K562 (cell line): ENCODE measurements around the gene SP100. TPM values are rescaled to one million over a fixed set of nuclear protein-coding genes. Genes with fewer than 3 reads are reported as not detected.
"Not testable (repeated sequence)": the region's sequence is repeated elsewhere in the genome, so short reads cannot be mapped to it uniquely, and the experiment has no call there.

Experiments used
- ATAC-seq: fragments of 200-7000 bp; cut with Tn5 transposase; 3 replicates; pipeline ENCODE4 v1.9.1; 2020; ENCODE audit warnings: moderate library complexity
- BruUV-seq: library from RNA; stranded (reverse); fragments of 400-500 nt; replicated peaks from 2 replicates; lab custom pipeline; 2021; lab: Mats Ljungman, UMichigan
- CTCF ChIA-PET: fragments of 300-600 bp; formaldehyde crosslinking; extraction: SDS; loops from one replicate; lab custom pipeline; 2021; ENCODE audit warnings: low intra/inter-chr PET ratio; lab: Yijun Ruan, JAX
- POLR2A ChIA-PET: fragments of 300-600, 350-650 bp; sonication (Branson Sonifier 250); formaldehyde crosslinking; extraction: SDS; loops from one replicate; lab custom pipeline; 2021; ENCODE audit warnings: antibody characterized with exemption, inconsistent platforms; lab: Yijun Ruan, JAX
- DNase-seq, 4 experiments: peaks; one replicate each; pipeline versions ENCODE4 v3.0.0 to v3.0.0-alpha.2; 2011 to 2018; ENCODE audit warnings: low spot score in 3 of 4, mixed read lengths in 3 of 4; ENCODE audit errors: extremely low read depth in 1 of 4
- FAIRE-seq: peaks from 2 replicates; lab custom pipeline; 2011; peaks lifted over from hg19 to GRCh38; lab: Jason Lieb, UNC
- H2AFZ ChIP-seq: 2 replicates; pipeline ENCODE4 v1.6.0; 2011; ENCODE audit warnings: low read depth, low read length, control low read depth, inconsistent platforms
- H3K27ac ChIP-seq: fragments of 200-600 bp; 3 replicates; pipeline ENCODE4 v1.8.0; 2011; ENCODE audit warnings: low read depth, mild to moderate bottlenecking, control low read depth, inconsistent platforms, low read length, moderate library complexity, mixed read lengths; ENCODE audit errors: extremely low read depth
- H3K27me3 ChIP-seq, 2 experiments: fragments of 300-600 bp in 1 of 2; 2 replicates in 1 of 2; 3 replicates in 1 of 2; pipeline versions ENCODE4 v1.6.0 to v1.8.0; 2011; ENCODE audit warnings: inconsistent platforms in 2 of 2, low read length in 2 of 2, mild to moderate bottlenecking in 1 of 2, mixed read lengths in 1 of 2, moderate library complexity in 1 of 2; ENCODE audit not compliant: control insufficient read depth in 2 of 2, insufficient read depth in 2 of 2
- H3K36me3 ChIP-seq: fragments of 300-600 bp; 3 replicates; pipeline ENCODE4 v1.8.0; 2011; ENCODE audit warnings: mild to moderate bottlenecking, low read length, inconsistent platforms; ENCODE audit not compliant: control insufficient read depth, insufficient read depth
- H3K4me1 ChIP-seq, 2 experiments: fragments of 200-600 bp in 1 of 2; replicated peaks in 1 of 2; 2 replicates in 1 of 2; 3 replicates in 1 of 2; pipeline versions ENCODE4 v1.5.1 to v1.8.0; 2011; ENCODE audit warnings: inconsistent platforms in 2 of 2, low read length in 2 of 2, mild to moderate bottlenecking in 1 of 2, mixed read lengths in 1 of 2, moderate library complexity in 1 of 2; ENCODE audit not compliant: control insufficient read depth in 2 of 2, insufficient read depth in 2 of 2
- H3K4me2 ChIP-seq: 2 replicates; pipeline ENCODE4 v1.6.1; 2011; ENCODE audit warnings: low read length, control low read depth, inconsistent platforms, mixed read lengths; ENCODE audit not compliant: insufficient read depth
- H3K4me3 ChIP-seq: fragments of 200-600 bp; sonication (generic), shearing (Covaris generic); 2 replicates; pipeline ENCODE4 v1.5.1; 2016; ENCODE audit warnings: control low read depth, inconsistent platforms
- H3K79me2 ChIP-seq: fragments of 200-600 bp; 3 replicates; pipeline ENCODE4 v1.8.0; 2011; ENCODE audit warnings: low read length, inconsistent platforms; ENCODE audit not compliant: control insufficient read depth, insufficient read depth
- H3K9ac ChIP-seq, 2 experiments: 2 replicates each; pipeline versions ENCODE4 v1.6.0 to v1.6.1; 2011; ENCODE audit warnings: low read depth in 2 of 2, low read length in 2 of 2, control low read depth in 1 of 2, inconsistent platforms in 1 of 2, mild to moderate bottlenecking in 1 of 2, mixed read lengths in 1 of 2; ENCODE audit not compliant: insufficient read depth in 1 of 2
- H3K9me1 ChIP-seq: one replicate; pipeline ENCODE4 v1.6.0; 2011; ENCODE audit warnings: inconsistent platforms, mild to moderate bottlenecking, low read length, moderate library complexity; ENCODE audit not compliant: control insufficient read depth, insufficient read depth
- H3K9me3 ChIP-seq: replicated peaks from 2 replicates; pipeline ENCODE4 v1.5.1; 2011; ENCODE audit warnings: low read depth, low read length, inconsistent platforms; ENCODE audit not compliant: control insufficient read depth, insufficient read depth
- H4K20me1 ChIP-seq: replicated peaks from 2 replicates; pipeline ENCODE4 v1.6.1; 2011; ENCODE audit warnings: low read length, inconsistent platforms, mixed read lengths; ENCODE audit not compliant: control insufficient read depth, insufficient read depth
- DIDO1 ChIP-seq: fragments of 450-650 bp; IDR thresholded peaks from 2 replicates; pipeline ENCODE4 v1.6.1; 2016; ENCODE audit warnings: low read depth, missing biosample characterization, missing genetic modification characterization
- E4F1 ChIP-seq: fragments of 250-450 bp; sonication (Bioruptor Pico); IDR thresholded peaks from 2 replicates; pipeline ENCODE4 v1.5.0; 2021; ENCODE audit warnings: mild to moderate bottlenecking, borderline replicate concordance
- EHMT2 ChIP-seq: fragments of 450-650 bp; IDR thresholded peaks from 2 replicates; pipeline ENCODE4 v1.6.1; 2018; ENCODE audit warnings: antibody characterized with exemption
- ELF1 ChIP-seq: fragments of 200-800 bp; sonication (Bioruptor generic); IDR thresholded peaks from 2 replicates; pipeline ENCODE4 v1.6.1; 2016; ENCODE audit warnings: missing genetic modification characterization, missing compliant biosample characterization
- FOXM1 ChIP-seq, 2 experiments: fragments of 450-650 bp in 1 of 2; sonication (generic) in 1 of 2; formaldehyde crosslinking in 1 of 2; IDR thresholded peaks; 2 replicates each; pipeline versions ENCODE4 v1.6.1 to v1.9.0; 2017 to 2022; ENCODE audit warnings: low read depth in 2 of 2, mild to moderate bottlenecking in 2 of 2, missing genetic modification reagents in 1 of 2, moderate library complexity in 1 of 2
- HDAC3 ChIP-seq: fragments of 450-650 bp; IDR thresholded peaks from 2 replicates; pipeline ENCODE4 v1.6.1; 2018; ENCODE audit warnings: borderline replicate concordance, mild to moderate bottlenecking, moderate library complexity; ENCODE audit not compliant: partially characterized antibody
- JUND ChIP-seq, 2 experiments: IDR thresholded peaks; 2 replicates in 1 of 2; 3 replicates in 1 of 2; pipeline ENCODE4 v1.6.1; 2011; ENCODE audit warnings: borderline replicate concordance in 2 of 2, low read depth in 2 of 2, low read length in 2 of 2, improper control_type of control experiment in 1 of 2, missing biosample characterization in 1 of 2, missing genetic modification characterization in 1 of 2, missing genetic modification reagents in 1 of 2
- LARP7 ChIP-seq: fragments of 450-650 bp; IDR thresholded peaks from 2 replicates; pipeline ENCODE4 v1.6.1; 2016
- MBD2 ChIP-seq: sonication (generic); IDR thresholded peaks from 2 replicates; pipeline ENCODE4 v1.6.1; 2016; ENCODE audit warnings: low read depth, borderline replicate concordance
- MCM5 ChIP-seq: fragments of 450-650 bp; IDR thresholded peaks from 2 replicates; pipeline ENCODE4 v1.6.1; 2016; ENCODE audit warnings: low read depth
- NCOA6 ChIP-seq: fragments of 450-650 bp; IDR thresholded peaks from 2 replicates; pipeline ENCODE4 v1.6.1; 2017; ENCODE audit warnings: mild to moderate bottlenecking
- PHF20 ChIP-seq: fragments of 450-650 bp; IDR thresholded peaks from 2 replicates; pipeline ENCODE4 v1.6.1; 2018; ENCODE audit not compliant: partially characterized antibody
- ZNF217 ChIP-seq: sonication (generic); formaldehyde crosslinking; IDR thresholded peaks from 2 replicates; pipeline ENCODE4 v1.8.0; 2022; ENCODE audit warnings: mild to moderate bottlenecking, missing genetic modification reagents
- WGBS: fragments of 100-300 bp; shearing (Covaris generic); methylation state at CpG from one replicate; pipeline ENCODE4 v1.1.6; 2016; ENCODE audit warnings: low coverage, mixed read lengths; ENCODE audit not compliant: insufficient coverage; ENCODE audit errors: missing lambda C conversion rate; 5-methylcytosine and 5-hydroxymethylcytosine counted together
- in situ Hi-C: fragments of 300-500 bp; cut with MboI; formaldehyde crosslinking; loops from 4 replicates; pipeline ENCODE4 v1.15.0; 2018; ENCODE audit warnings: inconsistent platforms, mixed read lengths
- intact Hi-C: fragments of 100-400 bp; cut with micrococcal nuclease; formaldehyde crosslinking; loops from 2 replicates; pipeline ENCODE4 v1.14.2; 2022
- polyA plus RNA-seq, 8 experiments: library from polyadenylated mRNA; depleted of rRNA in 4 of 8; stranded (reverse) in 5 of 8; unstranded in 3 of 8; fragments of >200 nt; fragmentation: Nextera tagmentation in 2 of 8; fragmentation: Illumina TruSeq in 1 of 8; extraction: Ambion mirVana in 2 of 8; extraction: Trizol in 1 of 8; gene quantifications; 2 replicates each; pipeline versions ENCODE4 v1.2.1 to v1.2.3, GENCODE V29; 2011 to 2014; ENCODE audit warnings: inconsistent platforms in 1 of 8, missing spikeins in 1 of 8
- total RNA-seq, 7 experiments: library from RNA; depleted of rRNA in 6 of 7; stranded (reverse); fragments of >200 nt in 6 of 7; fragmentation: Illumina TruSeq in 2 of 7; extraction: Trizol in 2 of 7; gene quantifications; 2 replicates each; pipeline versions ENCODE4 v1.2.1 to v1.2.3, GENCODE V29; 2011 to 2021; ENCODE audit warnings: low replicate concordance in 1 of 7
- TF ChIP-seq, protein P1 (sequence below): sonication (generic); formaldehyde crosslinking; IDR thresholded peaks from 2 replicates; pipeline ENCODE4 v1.8.0; 2023; ENCODE audit warnings: mild to moderate bottlenecking, missing genetic modification reagents

The SP100 gene
- total and polyA plus RNA-seq, 9 of the 15 experiments (the other 6 are each of a cell fraction or from before 2014, with no cell fraction given): 19.2 to 39.2 (median 34.6) TPM

DNA sequence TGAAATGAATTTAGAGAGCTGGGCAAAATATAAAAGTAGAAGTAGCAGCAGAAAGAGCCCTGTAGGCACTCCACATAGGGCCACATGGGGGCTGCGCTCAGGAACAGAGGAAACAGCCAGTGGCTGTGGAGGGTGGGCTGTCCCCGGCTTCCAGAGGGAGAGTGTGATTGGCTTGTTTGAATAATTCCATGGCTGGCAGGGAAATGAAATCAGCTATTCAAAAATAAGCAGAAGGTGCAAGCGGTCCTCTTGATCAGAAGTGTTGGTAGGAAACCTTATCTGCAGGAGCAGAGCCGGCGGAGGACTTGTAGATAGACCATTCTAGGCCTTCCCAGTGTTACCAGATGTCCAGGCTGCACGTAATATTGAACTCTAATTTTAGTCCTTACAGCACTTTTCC lies 17.3 kb upstream of the SP100 start (continued):
- TF ChIP-seq FOXM1 (IDR thresholded peaks at IDR 0.05; ENCODE audit: low read depth): peak; percentile 99
- TF ChIP-seq FOXM1 (CRISPR knock-in tag; IDR thresholded peaks at IDR 0.05; ENCODE audit: low read depth): not testable (repeated sequence)

DNA sequence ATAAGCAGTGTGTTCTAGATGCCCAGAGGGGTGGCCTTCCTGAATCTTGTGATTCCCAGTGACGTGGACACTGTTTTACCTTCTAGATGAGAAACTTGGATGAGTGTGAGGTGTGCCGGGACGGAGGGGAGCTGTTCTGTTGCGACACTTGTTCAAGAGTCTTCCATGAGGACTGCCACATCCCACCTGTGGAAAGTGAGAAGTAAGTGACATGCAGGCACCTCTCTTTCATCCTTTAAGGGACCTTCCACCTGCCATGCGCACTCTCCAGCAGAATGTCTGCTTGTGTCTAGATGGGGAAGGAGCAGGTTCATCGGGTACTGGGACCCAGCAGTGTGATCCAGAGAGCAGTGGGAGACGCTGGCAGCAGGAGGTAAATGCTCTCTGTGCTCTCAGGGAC lies 16.0 kb upstream of the SP100 start:
- POLR2A ChIA-PET: no interaction called here
- H3K9me1 ChIP-seq: no peaks in the 10 kb centered on the region
- no peak overlapping the region for H2AFZ ChIP-seq
- no TSS peak for BruUV-seq
- peaks cover 3% of the 10 kb centered on the region; the same call in 1 of the 3 replicates for H3K36me3 ChIP-seq
- H4K20me1 ChIP-seq: no peaks in the 10 kb centered on the region
- no peak overlapping the region for H3K9ac ChIP-seq
- H3K79me2 ChIP-seq: no peaks in the 10 kb centered on the region
- no peak overlapping the region for H3K4me3 ChIP-seq
- no peak overlapping the region for H3K4me2 ChIP-seq
- FAIRE-seq (no peak), DNase-seq (no peak), ATAC-seq (no peak)
- H3K27ac ChIP-seq: no peak overlapping the region
- in situ Hi-C loops (no loop called here), intact Hi-C loops (no loop called here)
- H3K9me3 ChIP-seq: no peaks in the 10 kb centered on the region
- 97% methylated on average over 4 of the region's 7 CpGs for WGBS
- H3K27me3 ChIP-seq: no peaks in the 10 kb centered on the region
- CTCF ChIA-PET: no interaction called here
- H3K4me1 ChIP-seq: peaks cover 0 to 10% of the 10 kb centered on the region in 2 experiments; a peak in 2 of 5 replicates
- TF ChIP-seq MBD2 (no peak), PHF20 (no peak), EHMT2 (no peak), ELF1 (tag) (no peak), ZNF217 (CRISPR knock-in tag) (no peak), DIDO1 (tag) (no peak), E4F1 (CRISPR knock-in tag) (no peak), MCM5 (no peak), NCOA6 (no peak), JUND (IDR thresholded peaks at IDR 0.05; ENCODE audit: borderline replicate concordance, low read depth, low read length) (no peak), JUND (tag; IDR thresholded peaks at IDR 0.05; ENCODE audit: borderline replicate concordance, low read depth, low read length) (no peak), LARP7 (no peak), HDAC3 (no peak)
- TF ChIP-seq, protein P1, sequence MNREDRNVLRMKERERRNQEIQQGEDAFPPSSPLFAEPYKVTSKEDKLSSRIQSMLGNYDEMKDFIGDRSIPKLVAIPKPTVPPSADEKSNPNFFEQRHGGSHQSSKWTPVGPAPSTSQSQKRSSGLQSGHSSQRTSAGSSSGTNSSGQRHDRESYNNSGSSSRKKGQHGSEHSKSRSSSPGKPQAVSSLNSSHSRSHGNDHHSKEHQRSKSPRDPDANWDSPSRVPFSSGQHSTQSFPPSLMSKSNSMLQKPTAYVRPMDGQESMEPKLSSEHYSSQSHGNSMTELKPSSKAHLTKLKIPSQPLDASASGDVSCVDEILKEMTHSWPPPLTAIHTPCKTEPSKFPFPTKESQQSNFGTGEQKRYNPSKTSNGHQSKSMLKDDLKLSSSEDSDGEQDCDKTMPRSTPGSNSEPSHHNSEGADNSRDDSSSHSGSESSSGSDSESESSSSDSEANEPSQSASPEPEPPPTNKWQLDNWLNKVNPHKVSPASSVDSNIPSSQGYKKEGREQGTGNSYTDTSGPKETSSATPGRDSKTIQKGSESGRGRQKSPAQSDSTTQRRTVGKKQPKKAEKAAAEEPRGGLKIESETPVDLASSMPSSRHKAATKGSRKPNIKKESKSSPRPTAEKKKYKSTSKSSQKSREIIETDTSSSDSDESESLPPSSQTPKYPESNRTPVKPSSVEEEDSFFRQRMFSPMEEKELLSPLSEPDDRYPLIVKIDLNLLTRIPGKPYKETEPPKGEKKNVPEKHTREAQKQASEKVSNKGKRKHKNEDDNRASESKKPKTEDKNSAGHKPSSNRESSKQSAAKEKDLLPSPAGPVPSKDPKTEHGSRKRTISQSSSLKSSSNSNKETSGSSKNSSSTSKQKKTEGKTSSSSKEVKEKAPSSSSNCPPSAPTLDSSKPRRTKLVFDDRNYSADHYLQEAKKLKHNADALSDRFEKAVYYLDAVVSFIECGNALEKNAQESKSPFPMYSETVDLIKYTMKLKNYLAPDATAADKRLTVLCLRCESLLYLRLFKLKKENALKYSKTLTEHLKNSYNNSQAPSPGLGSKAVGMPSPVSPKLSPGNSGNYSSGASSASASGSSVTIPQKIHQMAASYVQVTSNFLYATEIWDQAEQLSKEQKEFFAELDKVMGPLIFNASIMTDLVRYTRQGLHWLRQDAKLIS (CRISPR knock-in tag): no peak
